SU-DHL-6 (cell line): ENCODE results near the gene SMPD3.

ENCODE experiments used
- H2AFZ ChIP-seq: fragments of 200-600 bp; sonication (generic); 2 replicates; pipeline ENCODE4 v1.6.1; 2014; ENCODE audit warnings: low read depth, mild to moderate bottlenecking, moderate library complexity, mixed read lengths, antibody characterized with exemption, low read length; ENCODE audit not compliant: severe bottlenecking
- H3F3A ChIP-seq: fragments of 200-600 bp; shearing (Covaris generic); 2 replicates; pipeline ENCODE4 v1.6.0; 2016; ENCODE audit warnings: antibody characterized with exemption, mild to moderate bottlenecking; ENCODE audit not compliant: insufficient read depth
- H3K27ac ChIP-seq: fragments of 200-600 bp; sonication (generic); 2 replicates; pipeline ENCODE4 v1.5.1; 2016; ENCODE audit warnings: low read depth, mild to moderate bottlenecking, low read length, moderate library complexity, mixed read lengths
- H3K27me3 ChIP-seq: fragments of 200-600 bp; sonication (generic), shearing (Covaris generic); 2 replicates; pipeline ENCODE4 v1.6.0; 2014; ENCODE audit warnings: mild to moderate bottlenecking, low read length
- H3K36me3 ChIP-seq: fragments of 200-600 bp; sonication (generic); 2 replicates; pipeline ENCODE4 v1.6.1; 2014; ENCODE audit warnings: mild to moderate bottlenecking, low read length, mixed read lengths
- H3K4me2 ChIP-seq: fragments of 300-600, 200-600 bp; shearing (Covaris generic), sonication (generic); 2 replicates; pipeline ENCODE4 v1.6.0; 2014; ENCODE audit warnings: low read length, low read depth, mild to moderate bottlenecking; ENCODE audit not compliant: poor library complexity, severe bottlenecking
- H3K4me3 ChIP-seq: fragments of 200-600 bp; sonication (generic); 2 replicates; pipeline ENCODE4 v1.5.1; 2014; ENCODE audit warnings: antibody characterized with exemption, low read length, mild to moderate bottlenecking, mixed read lengths; ENCODE audit not compliant: insufficient read depth, poor library complexity, severe bottlenecking
- H3K79me2 ChIP-seq: fragments of 200-600 bp; sonication (generic); 2 replicates; pipeline ENCODE4 v1.6.1; 2014; ENCODE audit warnings: mild to moderate bottlenecking, low read length, moderate library complexity; ENCODE audit not compliant: insufficient read depth
- H3K9ac ChIP-seq: fragments of 200-600 bp; sonication (generic); 2 replicates; pipeline ENCODE4 v1.7.0; 2014; ENCODE audit warnings: mild to moderate bottlenecking, low read length
- H3K9me2 ChIP-seq: fragments of 200-600 bp; sonication (generic); replicated peaks from 2 replicates; pipeline ENCODE4 v1.6.1; 2014; ENCODE audit warnings: low read length; ENCODE audit not compliant: insufficient read depth
- H3K9me3 ChIP-seq: fragments of 200-600 bp; sonication (generic); 2 replicates; pipeline ENCODE4 v1.6.1; 2014; ENCODE audit warnings: low read length, mixed read lengths; ENCODE audit not compliant: insufficient read depth
- H4K20me1 ChIP-seq: fragments of 200-600 bp; sonication (generic); 2 replicates; pipeline ENCODE4 v1.6.1; 2014; ENCODE audit warnings: low read depth, mild to moderate bottlenecking, antibody characterized with exemption, low read length, moderate library complexity, mixed read lengths
- CTCF ChIP-seq: fragments of 200-600 bp; sonication (generic); IDR thresholded peaks from one replicate; pipeline ENCODE4 v1.5.1; 2017; ENCODE audit warnings: antibody characterized with exemption, mild to moderate bottlenecking, low read length, moderate library complexity; ENCODE audit not compliant: insufficient read depth, poor library complexity, severe bottlenecking
- EZH2phosphoT487 ChIP-seq: fragments of 200-600 bp; sonication (generic), shearing (Covaris generic); conservative IDR thresholded peaks from 2 replicates; pipeline ENCODE4 v1.6.1; 2018; ENCODE audit warnings: mild to moderate bottlenecking, antibody characterized with exemption, low read length, moderate library complexity, mixed read lengths

The SMPD3 gene

GRCh38 chr16:68380348-68380670 is 68.0 kb downstream of the SMPD3 start:
- no peaks in the 10 kb centered on the region for H4K20me1 ChIP-seq
- no peaks in the 10 kb centered on the region for H3K9me2 ChIP-seq
- no peaks in the 10 kb centered on the region for H3K27me3 ChIP-seq
- no peak overlapping the region for H3K4me2 ChIP-seq
- H2AFZ ChIP-seq, result no peak overlapping the region
- no peaks in the 10 kb centered on the region for H3K9me3 ChIP-seq
- H3K27ac ChIP-seq, result no peak overlapping the region
- no peak for TF ChIP-seq CTCF
- no peak for TF ChIP-seq EZH2phosphoT487
- H3K36me3 ChIP-seq, result no peaks in the 10 kb centered on the region
- no peak overlapping the region for H3K4me3 ChIP-seq
- no peaks in the 10 kb centered on the region for H3K79me2 ChIP-seq
- H3F3A ChIP-seq, result no peaks in the 10 kb centered on the region
- no peak overlapping the region for H3K9ac ChIP-seq

DNA sequence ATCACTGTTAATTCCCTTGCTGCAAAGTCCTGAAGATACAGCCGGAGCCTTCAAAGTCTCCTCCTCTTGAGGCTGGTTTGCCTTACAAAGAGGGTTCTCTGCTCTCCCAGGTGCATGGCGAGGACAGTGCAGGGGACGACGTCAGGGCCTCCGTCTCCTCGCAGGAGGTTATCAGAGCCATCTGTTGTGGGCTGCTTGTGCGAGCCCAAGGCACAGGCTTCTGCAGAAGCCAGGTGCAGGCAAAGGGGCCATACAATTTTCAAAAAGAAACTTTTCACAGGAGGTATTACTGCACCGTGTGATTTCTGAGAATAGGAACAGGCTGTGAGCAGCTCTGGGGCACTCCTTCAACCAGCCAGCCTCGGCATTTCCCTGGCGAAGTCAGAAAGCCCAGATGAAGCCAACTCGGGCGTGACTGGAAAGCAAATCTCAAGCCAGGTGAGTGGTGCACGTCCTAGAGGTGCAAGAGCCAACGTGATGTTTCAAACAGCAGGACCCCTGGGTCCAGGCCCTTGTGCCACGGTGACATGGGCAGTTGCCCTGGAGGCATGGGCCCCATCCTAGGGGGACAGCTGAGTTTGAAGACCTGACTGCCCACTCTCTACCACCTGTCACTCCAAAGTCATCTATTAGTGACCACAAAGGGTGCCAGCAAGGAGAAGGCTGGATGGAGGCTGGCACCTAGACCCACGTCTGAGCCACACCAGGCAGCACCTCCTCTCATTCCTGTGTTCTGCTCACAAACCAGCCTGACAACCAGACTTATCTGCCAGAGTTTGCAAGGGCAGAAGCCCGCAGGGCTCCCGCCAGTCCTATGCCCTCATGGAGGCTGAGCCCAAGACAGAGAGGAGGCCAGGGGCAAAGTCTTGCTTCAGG is 68.6 kb downstream of the SMPD3 start:
- no peak for TF ChIP-seq EZH2phosphoT487
- TF ChIP-seq CTCF, result no peak
- no peaks in the 10 kb centered on the region for H3K9me3 ChIP-seq
- no peaks in the 10 kb centered on the region for H3K36me3 ChIP-seq
- no peak overlapping the region for H3K4me2 ChIP-seq
- H2AFZ ChIP-seq, result no peak overlapping the region
- H3K27me3 ChIP-seq, result no peaks in the 10 kb centered on the region
- no peaks in the 10 kb centered on the region for H3K9me2 ChIP-seq
- H3K27ac ChIP-seq, result no peak overlapping the region
- no peak overlapping the region for H3K4me3 ChIP-seq
- H3K9ac ChIP-seq, result no peak overlapping the region
- H4K20me1 ChIP-seq, result no peaks in the 10 kb centered on the region
- H3F3A ChIP-seq, result no peaks in the 10 kb centered on the region
- no peaks in the 10 kb centered on the region for H3K79me2 ChIP-seq

- Histone ChIP-seq H3K9me3 (no peaks in the 10 kb centered on the region), H3K27ac (no peak overlapping the region), H3K79me2 (no peaks in the 10 kb centered on the region), H3K9ac (no peak overlapping the region), H3K9me2 (no peaks in the 10 kb centered on the region), H4K20me1 (no peaks in the 10 kb centered on the region), H3F3A (no peaks in the 10 kb centered on the region), H3K36me3 (no peaks in the 10 kb centered on the region), H3K4me2 (no peak overlapping the region), H2AFZ (no peak overlapping the region), H3K27me3 (no peaks in the 10 kb centered on the region), H3K4me3 (no peak overlapping the region)
- TF ChIP-seq EZH2phosphoT487 (no peak), CTCF (no peak)
Observed at GRCh38 chr16:68378436-68379415, 69.6 kb downstream of the SMPD3 start.
